HepG2 (cell line): ENCODE measurements around the gene EGFL8. TPM values are rescaled to one million over a fixed set of nuclear protein-coding genes. Genes with fewer than 3 reads are reported as not detected.
A peak's percentile ranks its signal among the peaks of the same experiment; 100 is the strongest.

Source experiments
- ARNTL ChIP-seq: sonication (generic); formaldehyde crosslinking; IDR thresholded peaks from 2 replicates; pipeline ENCODE4 v1.4.0; 2020; ENCODE audit warnings: mild to moderate bottlenecking, missing genetic modification reagents
- CBX1 ChIP-seq: IDR thresholded peaks from one replicate; pipeline ENCODE4 v1.6.1; 2016; ENCODE audit warnings: antibody characterized with exemption, low read depth
- FOXA3 ChIP-seq: IDR thresholded peaks from 2 replicates; pipeline ENCODE4 v1.6.1; 2016; ENCODE audit warnings: missing genetic modification reagents, missing compliant biosample characterization
- GPBP1L1 ChIP-seq: sonication (generic); formaldehyde crosslinking; IDR thresholded peaks from 2 replicates; pipeline ENCODE4 v1.5.0; 2020; ENCODE audit warnings: mild to moderate bottlenecking, missing genetic modification reagents
- IRF2 ChIP-seq: IDR thresholded peaks from 2 replicates; pipeline ENCODE4 v1.6.1; 2018; ENCODE audit warnings: missing genetic modification reagents, missing compliant biosample characterization
- KDM2A ChIP-seq: sonication (generic); formaldehyde crosslinking; IDR thresholded peaks from 2 replicates; pipeline ENCODE4 v1.4.0; 2020; ENCODE audit warnings: low read depth, missing genetic modification reagents, borderline replicate concordance
- MXD3 ChIP-seq: IDR thresholded peaks from 2 replicates; pipeline ENCODE4 v1.6.1; 2016; ENCODE audit warnings: mild to moderate bottlenecking, missing biosample characterization, missing genetic modification reagents
- PAF1 ChIP-seq: IDR thresholded peaks from 2 replicates; pipeline ENCODE4 v1.6.1; 2016; ENCODE audit warnings: missing genetic modification reagents, missing compliant biosample characterization
- PBX3 ChIP-seq: sonication (generic); formaldehyde crosslinking; IDR thresholded peaks from 2 replicates; pipeline ENCODE4 v1.8.1; 2023; ENCODE audit warnings: missing genetic modification reagents, inconsistent platforms, borderline replicate concordance
- POLR2A ChIP-seq, 2 experiments: IDR thresholded peaks; 2 replicates each; pipeline ENCODE4 v1.6.1; 2011; ENCODE audit warnings: low read depth in 2 of 2, low read length in 2 of 2, mild to moderate bottlenecking in 1 of 2, moderate library complexity in 1 of 2; ENCODE audit not compliant: insufficient read depth in 1 of 2
- PRDM15 ChIP-seq: sonication (generic); formaldehyde crosslinking; IDR thresholded peaks from 2 replicates; pipeline ENCODE4 v1.4.0; 2020; ENCODE audit warnings: missing genetic modification reagents
- SOX13 ChIP-seq, 3 experiments: fragments of 450-650 bp in 1 of 3; sonication (generic) in 1 of 3; formaldehyde crosslinking in 1 of 3; IDR thresholded peaks in 2 of 3; conservative IDR thresholded peaks in 1 of 3; 2 replicates each; pipeline versions ENCODE4 v1.5.0 to v1.6.1; 2016 to 2020; ENCODE audit warnings: antibody characterized with exemption in 1 of 3, mild to moderate bottlenecking in 1 of 3, missing compliant biosample characterization in 1 of 3, missing genetic modification reagents in 1 of 3, moderate library complexity in 1 of 3
- SRSF9 ChIP-seq: fragments of 200-400 bp; formaldehyde crosslinking; IDR thresholded peaks from 2 replicates; pipeline ENCODE4 v1.6.1; 2018; ENCODE audit warnings: borderline replicate concordance, mild to moderate bottlenecking, low read depth, low read length; ENCODE audit not compliant: insufficient read depth, poor library complexity, severe bottlenecking
- STAG1 ChIP-seq: sonication (generic); formaldehyde crosslinking; IDR thresholded peaks from 2 replicates; pipeline ENCODE4 v1.4.0; 2020; ENCODE audit warnings: missing genetic modification reagents
- ZFX ChIP-seq: sonication (generic); formaldehyde crosslinking; IDR thresholded peaks from 2 replicates; pipeline ENCODE4 v1.4.0; 2020; ENCODE audit warnings: mild to moderate bottlenecking, low read depth, missing genetic modification reagents, moderate library complexity
- ZNF275 ChIP-seq: sonication (generic); formaldehyde crosslinking; IDR thresholded peaks from 2 replicates; pipeline ENCODE4 v1.8.0; 2022; ENCODE audit warnings: missing genetic modification reagents, mild to moderate bottlenecking, inconsistent platforms, borderline replicate concordance
- ZNF784 ChIP-seq: sonication (generic); formaldehyde crosslinking; IDR thresholded peaks from 2 replicates; pipeline ENCODE4 v1.5.1; 2020; ENCODE audit warnings: missing genetic modification reagents, mild to moderate bottlenecking, borderline replicate concordance
- ZNF816 ChIP-seq: sonication (generic); formaldehyde crosslinking; IDR thresholded peaks from 2 replicates; pipeline ENCODE4 v1.8.0; 2022; ENCODE audit warnings: missing genetic modification reagents, mild to moderate bottlenecking, borderline replicate concordance
- polyA plus RNA-seq, 8 experiments: library from polyadenylated mRNA; depleted of rRNA in 3 of 8; stranded (reverse) in 7 of 8; unstranded in 1 of 8; fragments of >200 nt; fragmentation: Illumina TruSeq in 4 of 8; extraction: Trizol in 4 of 8; gene quantifications; 2 replicates each; pipeline versions ENCODE4 v1.2.1 to v1.2.3, GENCODE V29; 2011 to 2016; ENCODE audit warnings: low read depth in 4 of 8, missing spikeins in 1 of 8, mixed read lengths in 1 of 8; ENCODE audit not compliant: insufficient read depth in 1 of 8
- total RNA-seq, 5 experiments: library from RNA; depleted of rRNA; stranded (reverse); fragments of >200 nt; fragmentation: Illumina TruSeq; extraction: Trizol; gene quantifications; 2 replicates each; pipeline ENCODE4 v1.2.3, GENCODE V29; 2016; ENCODE audit warnings: low read depth in 1 of 5

EGFL8 gene
- total and polyA plus RNA-seq, 2 of the 13 experiments (the other 11 are each of a cell fraction or from before 2014, with no cell fraction given): 10.0 to 11.5 TPM

GRCh38 chr6:32175711-32176475 lies 11.5 kb downstream of the EGFL8 start, which contains the start of gene AGPAT1 (continued):
- TF ChIP-seq KDM2A (CRISPR knock-in tag) (peak; percentile 15; the same call in 1 of the 2 replicates), FOXA3 (CRISPR knock-in tag) (peak; percentile 8; the same call in 1 of the 2 replicates), ZNF275 (no peak), GPBP1L1 (no peak), MXD3 (CRISPR knock-in tag) (no peak), PBX3 (CRISPR knock-in tag) (peak; percentile 72; the same call in 1 of the 2 replicates), PRDM15 (CRISPR knock-in tag) (no peak), ZNF784 (CRISPR knock-in tag) (no peak), SRSF9 (no peak), STAG1 (CRISPR knock-in tag) (no peak), CBX1 (peak; percentile 80), ZFX (CRISPR knock-in tag) (peak; percentile 61; the same call in 1 of the 2 replicates), IRF2 (CRISPR knock-in tag) (peak; percentile 16; the same call in 1 of the 2 replicates), SOX13 (IDR thresholded peaks at IDR 0.05) (no peak), SOX13 (CRISPR knock-in tag; conservative IDR thresholded peaks at IDR 0.05 in 1 of 2, IDR thresholded peaks at IDR 0.05 in 1 of 2) (no peak), PAF1 (no peak), ARNTL (CRISPR knock-in tag) (peak; percentile 57; the same call in 1 of the 2 replicates), ZNF816 (CRISPR knock-in tag) (no peak), POLR2A (IDR thresholded peaks at IDR 0.05; ENCODE audit: insufficient read depth in 1 of 2, low read depth in 2 of 2, low read length in 2 of 2) (peak; percentile 52 to 88; a peak in 3 of 4 replicates)
